H9 (cell line): ENCODE data around the gene CEMIP. TPM values are rescaled to one million over a fixed set of nuclear protein-coding genes. Genes with fewer than 3 reads are reported as not detected.

Source experiments
- DNase-seq: peaks from one replicate; pipeline ENCODE4 v3.0.0-alpha.2; 2017
- H2AFZ ChIP-seq: one replicate; pipeline ENCODE4 v1.6.1; 2013; ENCODE audit warnings: mild to moderate bottlenecking, low read length, control low read depth, moderate library complexity
- H2AK5ac ChIP-seq: 2 replicates; pipeline ENCODE4 v1.6.1; 2013; ENCODE audit warnings: low read length, control low read depth, mixed read lengths; ENCODE audit not compliant: insufficient read length
- H2BK120ac ChIP-seq: one replicate; pipeline ENCODE4 v1.6.1; 2013; ENCODE audit warnings: low read depth, mild to moderate bottlenecking, low read length, control low read depth, inconsistent platforms; ENCODE audit not compliant: poor library complexity, severe bottlenecking
- H2BK12ac ChIP-seq: 2 replicates; pipeline ENCODE4 v1.6.1; 2013; ENCODE audit warnings: low read length, control low read depth, mixed read lengths, low read depth; ENCODE audit not compliant: insufficient read length
- H2BK15ac ChIP-seq: 2 replicates; pipeline ENCODE4 v1.6.1; 2013; ENCODE audit warnings: low read depth, low read length, control low read depth
- H2BK20ac ChIP-seq: one replicate; pipeline ENCODE4 v1.6.1; 2013; ENCODE audit warnings: low read depth, mild to moderate bottlenecking, low read length, control low read depth, inconsistent platforms; ENCODE audit not compliant: poor library complexity, severe bottlenecking
- H2BK5ac ChIP-seq: 2 replicates; pipeline ENCODE4 v1.6.1; 2013; ENCODE audit warnings: low read length, control low read depth, mixed read lengths; ENCODE audit not compliant: insufficient read length
- H3K14ac ChIP-seq: 2 replicates; pipeline ENCODE4 v1.6.1; 2013; ENCODE audit warnings: low read length, control low read depth; ENCODE audit not compliant: insufficient read depth
- H3K18ac ChIP-seq: 2 replicates; pipeline ENCODE4 v1.6.1; 2013; ENCODE audit warnings: low read depth, mild to moderate bottlenecking, mixed read lengths, low read length, control low read depth; ENCODE audit not compliant: insufficient read length
- H3K23ac ChIP-seq: 2 replicates; pipeline ENCODE4 v1.6.1; 2013; ENCODE audit warnings: low read length, control low read depth, mixed read lengths, low read depth; ENCODE audit not compliant: insufficient read length
- H3K23me2 ChIP-seq: 2 replicates; pipeline ENCODE4 v1.6.1; 2013; ENCODE audit warnings: low read depth, mild to moderate bottlenecking, mixed read lengths, low read length, control low read depth; ENCODE audit not compliant: insufficient read length, poor library complexity, severe bottlenecking
- H3K27ac ChIP-seq: 2 replicates; pipeline ENCODE4 v1.5.1; 2013; ENCODE audit warnings: low read length, control low read depth, mixed read lengths, low read depth; ENCODE audit not compliant: insufficient read length
- H3K27me3 ChIP-seq: 2 replicates; pipeline ENCODE4 v1.6.1; 2013; ENCODE audit warnings: low read length, control low read depth, inconsistent platforms; ENCODE audit not compliant: insufficient read depth
- H3K4ac ChIP-seq: 2 replicates; pipeline ENCODE4 v1.6.1; 2013; ENCODE audit warnings: low read depth, mild to moderate bottlenecking, control low read depth, inconsistent platforms, low read length, moderate library complexity
- H3K4me1 ChIP-seq: 2 replicates; pipeline ENCODE4 v1.6.1; 2013; ENCODE audit warnings: low read length, control low read depth, inconsistent platforms; ENCODE audit not compliant: insufficient read depth
- H3K4me2 ChIP-seq: 2 replicates; pipeline ENCODE4 v1.6.1; 2013; ENCODE audit warnings: low read length, control low read depth, mixed read lengths; ENCODE audit not compliant: insufficient read length, insufficient read depth
- H3K56ac ChIP-seq: 2 replicates; pipeline ENCODE4 v1.6.1; 2013; ENCODE audit warnings: low read depth, mild to moderate bottlenecking, mixed read lengths, low read length, control low read depth; ENCODE audit not compliant: insufficient read length
- H3K79me1 ChIP-seq: 2 replicates; pipeline ENCODE4 v1.6.1; 2013; ENCODE audit warnings: low read depth, mild to moderate bottlenecking, moderate library complexity, low read length, control low read depth, inconsistent platforms; ENCODE audit not compliant: insufficient read depth, poor library complexity, severe bottlenecking
- H3K79me2 ChIP-seq: 2 replicates; pipeline ENCODE4 v1.6.1; 2013; ENCODE audit warnings: low read length, control low read depth, inconsistent platforms; ENCODE audit not compliant: insufficient read depth
- H3K9ac ChIP-seq: 2 replicates; pipeline ENCODE4 v1.6.1; 2013; ENCODE audit warnings: low read length, control low read depth, mixed read lengths; ENCODE audit not compliant: insufficient read length; ENCODE audit errors: extremely low read depth
- H3K9me3 ChIP-seq: one replicate; pipeline ENCODE4 v1.6.1; 2013; ENCODE audit warnings: low read depth, low read length, inconsistent platforms; ENCODE audit not compliant: control insufficient read depth
- H3T11ph ChIP-seq: one replicate; pipeline ENCODE4 v1.6.1; 2013; ENCODE audit warnings: mild to moderate bottlenecking, low read length, control low read depth, inconsistent platforms
- H4K20me1 ChIP-seq: one replicate; pipeline ENCODE4 v1.6.1; 2013; ENCODE audit not compliant: control insufficient read depth, insufficient read length, insufficient read depth
- H4K5ac ChIP-seq: 2 replicates; pipeline ENCODE4 v1.6.1; 2013; ENCODE audit warnings: low read depth, mild to moderate bottlenecking, mixed read lengths, low read length, control low read depth; ENCODE audit not compliant: insufficient read length
- H4K8ac ChIP-seq: replicated peaks from 2 replicates; pipeline ENCODE4 v1.6.1; 2013; ENCODE audit warnings: low read length, control low read depth, mixed read lengths, low read depth; ENCODE audit not compliant: insufficient read length
- H4K91ac ChIP-seq: 2 replicates; pipeline ENCODE4 v1.6.1; 2013; ENCODE audit warnings: low read depth, mild to moderate bottlenecking, moderate library complexity, mixed read lengths, low read length, control low read depth; ENCODE audit not compliant: insufficient read length
- H3K27ac Mint-ChIP-seq, 3 experiments: 2 replicates in 2 of 3; 3 replicates in 1 of 3; pipeline ENCODE4 v1.8.0; 2020 to 2021; ENCODE audit warnings: mixed read lengths in 3 of 3, mild to moderate bottlenecking in 1 of 3, moderate library complexity in 1 of 3
- H3K27me3 Mint-ChIP-seq: 2 replicates; pipeline ENCODE4 v1.8.0; 2021; ENCODE audit warnings: low read depth, mild to moderate bottlenecking, moderate library complexity, mixed read lengths
- H3K36me3 Mint-ChIP-seq, 3 experiments: 2 replicates in 2 of 3; 3 replicates in 1 of 3; pipeline ENCODE4 v1.8.0; 2020 to 2021; ENCODE audit warnings: low read depth in 3 of 3, mixed read lengths in 3 of 3; ENCODE audit not compliant: insufficient read depth in 1 of 3
- H3K4me1 Mint-ChIP-seq, 2 experiments: 2 replicates each; pipeline ENCODE4 v1.8.0; 2020; ENCODE audit warnings: mixed read lengths in 2 of 2
- H3K4me3 Mint-ChIP-seq, 2 experiments: 2 replicates in 1 of 2; 3 replicates in 1 of 2; pipeline ENCODE4 v1.8.0; 2020 to 2021; ENCODE audit warnings: mild to moderate bottlenecking in 2 of 2, mixed read lengths in 2 of 2, moderate library complexity in 1 of 2
- H3K9me3 Mint-ChIP-seq, 2 experiments: 2 replicates in 1 of 2; 3 replicates in 1 of 2; pipeline ENCODE4 v1.8.0; 2020; ENCODE audit warnings: mild to moderate bottlenecking in 2 of 2, mixed read lengths in 2 of 2, moderate library complexity in 1 of 2
- WGBS: extraction: QIAGEN DNeasy Blood & Tissue Kit; methylation state at CpG from one replicate; pipeline ENCODE4 v1.1.7; 2013; ENCODE audit warnings: missing lambda C conversion rate, low lambda C conversion rate, mixed read lengths; ENCODE audit not compliant: insufficient read length; ENCODE audit errors: extremely low coverage; 5-methylcytosine and 5-hydroxymethylcytosine counted together
- total RNA-seq: library from RNA; stranded (reverse); gene quantifications from 2 replicates; pipeline ENCODE4 v1.2.1, GENCODE V29; 2021
- TF ChIP-seq, protein P1 (sequence below): fragments of 200-600 bp; sonication (generic); conservative IDR thresholded peaks from 3 replicates; pipeline ENCODE4 v1.8.0; 2021; ENCODE audit warnings: antibody characterized with exemption, mild to moderate bottlenecking

Gene CEMIP
- total RNA-seq, 1 experiment from 2014 or later: 0.09 TPM

DNA sequence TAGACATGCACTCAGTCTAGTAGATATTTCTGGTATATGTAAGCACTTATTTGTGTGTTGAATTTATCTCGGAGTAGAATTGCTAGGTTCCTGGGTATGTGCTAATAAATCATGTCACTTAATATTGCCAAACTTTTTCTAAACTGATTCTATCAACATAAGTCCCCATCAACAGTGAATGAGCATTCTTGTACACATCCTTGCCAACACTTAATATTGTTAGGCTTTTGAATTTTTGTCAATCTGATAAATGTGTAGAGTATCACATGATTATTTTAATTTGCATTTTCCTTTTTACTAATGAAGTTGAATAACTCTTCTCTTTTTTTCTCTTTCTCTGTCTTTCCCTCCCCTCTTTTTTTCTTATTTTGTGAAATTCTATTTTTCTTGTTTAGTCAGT, 33.3 kb upstream of the CEMIP start:
- no peak overlapping the region for H3K27ac Mint-ChIP-seq
- Histone ChIP-seq H2BK120ac (no peak overlapping the region), H4K91ac (no peak overlapping the region), H3K4me1 (peaks cover 5% of the 10 kb centered on the region; the same call in 1 of the 2 replicates), H3K18ac (no peak overlapping the region), H2BK12ac (no peak overlapping the region), H4K20me1 (no peaks in the 10 kb centered on the region), H2BK15ac (no peak overlapping the region), H3K79me2 (no peaks in the 10 kb centered on the region), H3K27ac (no peak overlapping the region), H3K4me2 (no peak overlapping the region), H3K27me3 (no peaks in the 10 kb centered on the region), H3K9ac (no peak overlapping the region), H3K79me1 (no peaks in the 10 kb centered on the region), H2AK5ac (no peak overlapping the region), H3T11ph (no peak overlapping the region), H2BK20ac (no peak overlapping the region), H2BK5ac (no peak overlapping the region), H4K5ac (no peak overlapping the region), H3K4ac (no peak overlapping the region), H3K14ac (no peak overlapping the region), H3K23me2 (no peaks in the 10 kb centered on the region), H3K56ac (no peak overlapping the region), H2AFZ (no peak overlapping the region), H3K23ac (no peak overlapping the region), H4K8ac (no peak overlapping the region), H3K9me3 (no peaks in the 10 kb centered on the region)
- no CpG with 5 or more reads among the region's 1 CpG for WGBS
- no peak for DNase-seq
- H3K4me3 Mint-ChIP-seq: no peak overlapping the region
- H3K36me3 Mint-ChIP-seq: peaks cover 8 to 16% (median 12%) of the 10 kb centered on the region in 3 experiments; a peak in 6 of 7 replicates
- TF ChIP-seq, protein P1, sequence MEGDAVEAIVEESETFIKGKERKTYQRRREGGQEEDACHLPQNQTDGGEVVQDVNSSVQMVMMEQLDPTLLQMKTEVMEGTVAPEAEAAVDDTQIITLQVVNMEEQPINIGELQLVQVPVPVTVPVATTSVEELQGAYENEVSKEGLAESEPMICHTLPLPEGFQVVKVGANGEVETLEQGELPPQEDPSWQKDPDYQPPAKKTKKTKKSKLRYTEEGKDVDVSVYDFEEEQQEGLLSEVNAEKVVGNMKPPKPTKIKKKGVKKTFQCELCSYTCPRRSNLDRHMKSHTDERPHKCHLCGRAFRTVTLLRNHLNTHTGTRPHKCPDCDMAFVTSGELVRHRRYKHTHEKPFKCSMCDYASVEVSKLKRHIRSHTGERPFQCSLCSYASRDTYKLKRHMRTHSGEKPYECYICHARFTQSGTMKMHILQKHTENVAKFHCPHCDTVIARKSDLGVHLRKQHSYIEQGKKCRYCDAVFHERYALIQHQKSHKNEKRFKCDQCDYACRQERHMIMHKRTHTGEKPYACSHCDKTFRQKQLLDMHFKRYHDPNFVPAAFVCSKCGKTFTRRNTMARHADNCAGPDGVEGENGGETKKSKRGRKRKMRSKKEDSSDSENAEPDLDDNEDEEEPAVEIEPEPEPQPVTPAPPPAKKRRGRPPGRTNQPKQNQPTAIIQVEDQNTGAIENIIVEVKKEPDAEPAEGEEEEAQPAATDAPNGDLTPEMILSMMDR: no peak
- H3K27me3 Mint-ChIP-seq: no peaks in the 10 kb centered on the region
- peaks cover 2 to 8% of the 10 kb centered on the region in 2 experiments; a peak in 1 of 5 replicates for H3K9me3 Mint-ChIP-seq
- peaks cover 25 to 31% of the 10 kb centered on the region in 2 experiments for H3K4me1 Mint-ChIP-seq
